Hepatic stellate cell (primary cell): ENCODE measurements around the gene NSD1.

Experiments
- DNase-seq: peaks from one replicate; pipeline ENCODE4 v3.0.0; 2011; ENCODE audit warnings: low spot score

Gene NSD1

DNA sequence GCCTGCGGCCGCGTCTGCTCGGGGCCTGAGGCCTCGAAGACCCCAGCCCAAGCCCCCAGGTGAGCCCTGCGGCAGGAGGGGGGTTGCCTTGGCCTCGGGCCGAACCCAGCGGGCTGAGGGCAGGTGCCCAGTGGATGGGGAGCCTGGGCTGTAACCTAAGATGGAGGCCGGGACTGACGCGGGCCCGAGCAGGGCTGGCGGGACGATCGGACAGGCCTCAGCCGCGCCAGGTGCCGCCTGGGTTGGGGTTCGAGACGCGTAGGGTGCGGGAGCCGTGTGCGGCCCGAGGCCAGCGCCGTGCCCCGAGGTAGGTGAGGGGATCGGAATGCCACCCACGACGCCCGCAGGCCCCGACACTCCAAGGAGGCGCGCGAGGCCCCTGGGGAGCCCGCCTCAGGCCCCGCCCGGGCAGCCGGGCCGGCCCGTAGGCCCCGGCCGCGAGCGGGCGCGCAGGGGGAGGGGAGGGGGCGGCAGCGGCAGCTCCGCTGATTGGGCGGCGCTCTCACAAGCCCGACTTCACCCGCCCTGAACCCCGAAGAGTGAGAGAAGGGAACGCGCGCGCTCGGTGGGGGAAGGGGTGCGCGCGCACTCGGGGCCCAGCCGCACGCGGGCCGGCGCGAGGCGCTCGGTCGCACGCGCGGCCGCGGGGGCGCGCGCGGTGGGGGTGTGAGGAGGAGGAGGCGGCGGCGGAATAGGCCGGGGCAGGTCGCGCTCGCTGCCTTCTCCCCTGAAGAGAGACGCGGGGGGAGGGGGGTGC lies at the start of gene NSD1:
NSD1 (plus strand) TSS at position 678 of the 757 bp plus-strand sequence. CDS start 1,331 bp downstream, outside the sequence.
- peak; percentile 80 for DNase-seq

- no peak for DNase-seq
Observed at GRCh38 chr5:177084175-177084574, 49.4 kb upstream of the NSD1 start.

DNA sequence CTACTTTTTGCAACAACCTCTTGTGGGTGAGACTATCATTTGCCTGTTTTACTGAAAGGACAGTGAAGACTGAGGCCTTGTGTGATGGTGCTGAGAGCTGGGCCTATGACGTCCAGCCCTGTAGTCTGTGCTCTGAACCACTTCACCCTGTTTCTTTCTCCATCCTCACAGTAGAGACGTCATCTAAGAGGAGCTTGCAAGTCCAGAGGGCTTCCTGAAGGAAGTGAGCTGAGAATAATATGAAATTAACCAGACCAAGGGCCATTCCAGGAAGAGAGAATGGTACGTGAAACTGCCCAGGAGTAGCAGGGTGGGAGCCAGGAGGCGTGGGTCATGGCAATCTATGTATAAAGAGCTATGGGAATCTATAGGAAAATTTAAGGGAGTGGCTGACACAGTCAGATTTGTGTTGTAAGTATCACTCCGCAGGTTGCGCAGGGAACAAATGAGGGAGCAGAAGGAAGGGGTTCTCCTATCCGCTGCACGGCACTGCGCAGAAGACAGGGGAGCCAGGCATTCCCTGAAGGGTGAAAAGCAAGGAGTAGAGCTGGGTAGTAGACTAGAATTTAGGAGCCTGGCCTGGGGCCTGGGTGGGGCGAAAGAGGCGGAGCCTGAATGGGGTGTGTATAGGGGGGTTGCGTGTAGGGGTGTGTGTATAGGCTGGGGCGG lies 47.5 kb upstream of the NSD1 start:
- DNase-seq: no peak

DNA sequence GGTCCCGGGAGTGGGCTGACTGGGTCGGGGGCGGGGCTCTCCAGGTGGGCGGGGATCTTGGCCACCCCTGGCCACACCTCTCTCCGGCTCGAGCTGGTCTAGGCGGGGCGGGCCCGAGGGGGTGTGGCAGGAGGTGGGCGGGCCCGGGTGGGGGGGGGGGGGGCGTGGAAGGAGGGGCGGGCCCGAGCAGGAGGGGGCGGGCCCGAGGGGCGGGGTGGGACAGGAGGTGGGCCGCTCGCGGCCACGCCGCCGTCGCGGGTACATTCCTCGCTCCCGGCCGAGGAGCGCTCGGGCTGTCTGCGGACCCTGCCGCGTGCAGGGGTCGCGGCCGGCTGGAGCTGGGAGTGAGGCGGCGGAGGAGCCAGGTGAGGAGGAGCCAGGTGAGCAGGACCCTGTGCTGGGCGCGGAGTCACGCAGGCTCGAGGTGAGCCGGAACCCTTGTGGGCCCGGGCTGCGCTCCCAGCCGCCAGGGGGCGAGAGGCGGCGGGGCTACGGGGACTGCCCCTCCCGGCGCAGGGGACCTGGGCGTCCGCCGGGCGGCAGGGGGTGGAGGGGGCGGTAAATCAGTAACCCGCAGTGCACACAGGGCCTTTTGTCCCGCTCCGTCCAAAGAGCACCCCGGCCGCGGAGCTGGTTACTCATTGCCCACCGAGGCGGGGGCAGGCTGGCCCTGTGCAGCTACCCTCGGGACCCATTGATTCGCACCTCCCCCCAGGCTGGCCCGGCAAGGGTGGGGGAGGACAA lies 46.7 kb upstream of the NSD1 start, which contains the start of gene FGFR4:
FGFR4 (plus strand) TSS at position 262 of the 744 bp plus-strand sequence. CDS start 2,688 bp downstream, outside the sequence.
- DNase-seq: peak; percentile 88

- DNase-seq: no peak
Observed at GRCh38 chr5:177087398-177088005, 46.1 kb upstream of the NSD1 start.

GRCh38 chr5:177089127-177089526 lies 44.4 kb upstream of the NSD1 start:
- DNase-seq: no peak

- no peak for DNase-seq
Observed at GRCh38 chr5:177089825-177090641, 43.5 kb upstream of the NSD1 start.

DNA sequence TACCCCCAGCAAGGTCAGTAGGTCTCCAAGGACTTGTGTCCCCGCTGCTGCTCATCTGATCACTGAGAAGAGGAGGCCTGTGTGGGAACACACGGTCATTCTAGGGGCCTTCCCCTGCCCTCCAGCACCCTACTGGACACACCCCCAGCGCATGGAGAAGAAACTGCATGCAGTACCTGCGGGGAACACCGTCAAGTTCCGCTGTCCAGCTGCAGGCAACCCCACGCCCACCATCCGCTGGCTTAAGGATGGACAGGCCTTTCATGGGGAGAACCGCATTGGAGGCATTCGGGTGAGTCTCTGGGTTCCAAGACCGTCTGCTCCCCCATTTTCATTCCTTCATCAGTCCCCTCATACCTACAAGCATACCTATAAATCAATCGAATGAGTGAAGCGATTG lies 42.8 kb upstream of the NSD1 start:
- DNase-seq: no peak

DNA sequence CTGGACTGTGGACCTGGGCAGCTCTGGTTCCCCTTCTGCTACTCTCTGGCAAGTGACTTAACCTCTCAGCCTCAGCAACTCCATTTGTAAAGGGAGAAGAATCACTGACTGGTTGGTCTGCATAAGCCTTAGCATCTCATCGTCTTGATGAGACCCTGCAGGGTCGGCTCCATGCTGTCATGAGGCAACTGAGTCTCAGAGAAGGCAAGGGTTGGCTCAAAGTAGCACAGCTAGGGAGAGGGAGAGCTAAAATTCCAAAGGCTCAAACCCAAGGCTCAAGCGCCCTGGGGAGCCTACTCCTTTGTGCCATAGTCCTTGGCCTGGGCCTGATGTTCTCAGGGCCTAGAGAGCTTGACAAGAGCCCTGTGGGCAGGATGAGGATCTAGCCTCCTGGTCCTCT lies 42.3 kb upstream of the NSD1 start:
- DNase-seq: no peak

DNA sequence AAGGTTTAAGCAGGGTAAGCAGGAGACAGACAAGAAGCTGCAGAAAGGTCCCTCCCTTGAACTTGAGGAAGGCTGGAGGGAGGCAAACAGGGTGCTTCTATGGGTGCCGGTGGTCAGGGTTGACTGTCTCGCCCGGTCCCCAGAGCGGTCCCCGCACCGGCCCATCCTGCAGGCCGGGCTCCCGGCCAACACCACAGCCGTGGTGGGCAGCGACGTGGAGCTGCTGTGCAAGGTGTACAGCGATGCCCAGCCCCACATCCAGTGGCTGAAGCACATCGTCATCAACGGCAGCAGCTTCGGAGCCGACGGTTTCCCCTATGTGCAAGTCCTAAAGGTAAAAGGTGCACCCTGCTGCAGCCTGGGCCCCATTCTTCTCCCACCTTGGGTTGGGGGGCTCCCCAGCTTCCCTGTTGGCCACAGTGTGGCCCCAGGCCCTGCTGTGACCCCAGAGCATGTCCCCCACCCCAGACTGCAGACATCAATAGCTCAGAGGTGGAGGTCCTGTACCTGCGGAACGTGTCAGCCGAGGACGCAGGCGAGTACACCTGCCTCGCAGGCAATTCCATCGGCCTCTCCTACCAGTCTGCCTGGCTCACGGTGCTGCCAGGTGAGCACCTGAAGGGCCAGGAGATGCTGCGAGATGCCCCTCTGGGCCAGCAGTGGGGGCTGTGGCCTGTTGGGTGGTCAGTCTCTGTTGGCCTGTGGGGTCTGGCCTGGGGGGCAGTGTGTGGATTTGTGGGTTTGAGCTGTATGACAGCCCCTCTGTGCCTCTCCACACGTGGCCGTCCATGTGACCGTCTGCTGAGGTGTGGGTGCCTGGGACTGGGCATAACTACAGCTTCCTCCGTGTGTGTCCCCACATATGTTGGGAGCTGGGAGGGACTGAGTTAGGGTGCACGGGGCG lies 41.1 kb upstream of the NSD1 start:
- no peak for DNase-seq

GRCh38 chr5:177093082-177093712 lies 40.4 kb upstream of the NSD1 start:
- no peak for DNase-seq

DNA sequence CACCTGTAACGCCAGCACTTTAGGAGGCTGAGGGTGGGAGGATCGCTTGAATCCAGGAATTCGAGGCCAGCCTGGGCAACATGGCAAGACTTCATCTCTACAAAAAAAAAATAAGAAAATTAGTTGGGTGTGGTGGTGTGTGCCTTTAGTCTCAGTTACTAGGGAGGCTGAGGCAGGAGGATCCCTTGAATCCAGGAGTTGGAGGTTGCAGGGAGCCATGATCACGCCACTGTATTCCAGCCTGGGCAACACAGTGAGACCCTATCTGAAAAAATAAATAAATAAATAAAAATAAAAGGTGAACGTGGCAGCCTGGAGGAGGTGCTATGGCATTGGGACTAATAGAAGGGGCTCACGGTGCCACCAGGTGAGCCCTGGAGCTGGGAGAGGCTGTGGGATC lies 39.8 kb upstream of the NSD1 start:
- DNase-seq: no peak

- DNase-seq: peak; percentile 70
Observed at GRCh38 chr5:177094224-177095087, 39.1 kb upstream of the NSD1 start.

GRCh38 chr5:177095088-177095669 lies 38.4 kb upstream of the NSD1 start:
- no peak for DNase-seq

GRCh38 chr5:177096162-177097015 lies 37.2 kb upstream of the NSD1 start:
- no peak for DNase-seq

DNA sequence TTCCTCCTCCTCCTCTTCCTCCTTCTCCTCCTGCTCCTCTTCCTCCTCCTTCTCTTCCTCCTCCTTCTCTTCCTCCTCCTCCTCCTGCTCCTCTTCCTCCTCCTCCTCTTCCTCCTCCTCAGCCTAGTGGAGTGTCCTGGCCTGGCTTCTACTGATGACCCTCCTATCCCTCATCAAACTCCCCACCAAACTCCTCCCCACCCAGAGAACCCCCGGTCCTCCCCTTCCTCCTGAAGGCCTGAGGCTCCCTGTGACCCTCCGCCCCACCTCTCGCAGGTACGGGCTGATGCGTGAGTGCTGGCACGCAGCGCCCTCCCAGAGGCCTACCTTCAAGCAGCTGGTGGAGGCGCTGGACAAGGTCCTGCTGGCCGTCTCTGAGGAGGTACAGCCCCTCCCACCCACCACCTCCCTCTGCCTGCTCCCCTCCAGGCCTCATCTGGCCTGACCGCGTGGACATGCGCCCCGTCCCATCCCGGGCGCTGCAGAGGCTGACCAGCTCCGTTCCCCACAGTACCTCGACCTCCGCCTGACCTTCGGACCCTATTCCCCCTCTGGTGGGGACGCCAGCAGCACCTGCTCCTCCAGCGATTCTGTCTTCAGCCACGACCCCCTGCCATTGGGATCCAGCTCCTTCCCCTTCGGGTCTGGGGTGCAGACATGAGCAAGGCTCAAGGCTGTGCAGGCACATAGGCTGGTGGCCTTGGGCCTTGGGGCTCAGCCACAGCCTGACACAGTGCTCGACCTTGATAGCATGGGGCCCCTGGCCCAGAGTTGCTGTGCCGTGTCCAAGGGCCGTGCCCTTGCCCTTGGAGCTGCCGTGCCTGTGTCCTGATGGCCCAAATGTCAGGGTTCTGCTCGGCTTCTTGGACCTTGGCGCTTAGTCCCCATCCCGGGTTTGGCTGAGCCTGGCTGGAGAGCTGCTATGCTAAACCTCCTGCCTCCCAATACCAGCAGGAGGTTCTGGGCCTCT lies 36.3 kb upstream of the NSD1 start:
- no peak for DNase-seq
